HepG2 (cell line): ENCODE results near the gene PSD4. TPM values are rescaled to one million over a fixed set of nuclear protein-coding genes. Genes with fewer than 3 reads are reported as not detected.

Experiments used
- ATRX ChIP-seq: sonication (generic); formaldehyde crosslinking; IDR thresholded peaks from 2 replicates; pipeline ENCODE4 v1.4.0; 2020; ENCODE audit warnings: missing genetic modification reagents, borderline replicate concordance
- CEBPG ChIP-seq: IDR thresholded peaks from 2 replicates; pipeline ENCODE4 v1.6.1; 2016
- ETV5 ChIP-seq: IDR thresholded peaks from 2 replicates; pipeline ENCODE4 v1.6.1; 2018; ENCODE audit warnings: missing biosample characterization, missing genetic modification reagents, inconsistent platforms, borderline replicate concordance
- GZF1 ChIP-seq: sonication (generic); formaldehyde crosslinking; IDR thresholded peaks from 2 replicates; pipeline ENCODE4 v1.5.1; 2020; ENCODE audit warnings: mild to moderate bottlenecking, missing genetic modification reagents
- HNRNPL ChIP-seq: fragments of 200-400 bp; formaldehyde crosslinking; IDR thresholded peaks from 2 replicates; pipeline ENCODE4 v1.6.1; 2017; ENCODE audit warnings: mild to moderate bottlenecking, low read depth, low read length
- ISL2 ChIP-seq: sonication (generic); formaldehyde crosslinking; IDR thresholded peaks from 2 replicates; pipeline ENCODE4 v1.5.0; 2020; ENCODE audit warnings: missing genetic modification reagents
- KAT8 ChIP-seq: IDR thresholded peaks from 2 replicates; pipeline ENCODE4 v1.6.1; 2016; ENCODE audit warnings: missing genetic modification reagents, missing compliant biosample characterization
- LCORL ChIP-seq, 2 experiments: fragments of 450-650 bp in 1 of 2; sonication (generic) in 1 of 2; formaldehyde crosslinking in 1 of 2; IDR thresholded peaks; 2 replicates each; pipeline versions ENCODE4 v1.5.0 to v1.6.1; 2017 to 2020; ENCODE audit warnings: antibody characterized with exemption in 1 of 2, missing genetic modification reagents in 1 of 2
- MXD4 ChIP-seq: IDR thresholded peaks from 2 replicates; pipeline ENCODE4 v1.6.1; 2016; ENCODE audit warnings: mild to moderate bottlenecking, missing biosample characterization, missing genetic modification reagents
- NR3C1 ChIP-seq: sonication (generic); formaldehyde crosslinking; IDR thresholded peaks from 2 replicates; pipeline ENCODE4 v1.4.0; 2020; ENCODE audit warnings: missing genetic modification reagents
- SAP130 ChIP-seq: IDR thresholded peaks from 2 replicates; pipeline ENCODE4 v1.6.1; 2016; ENCODE audit warnings: low read depth
- SIN3B ChIP-seq: fragments of 150-350 bp; IDR thresholded peaks from 2 replicates; pipeline ENCODE4 v1.6.1; 2014; ENCODE audit warnings: low read length
- SMARCE1 ChIP-seq: fragments of 450-650 bp; IDR thresholded peaks from 2 replicates; pipeline ENCODE4 v1.6.1; 2017; ENCODE audit warnings: borderline replicate concordance
- SRF ChIP-seq: IDR thresholded peaks from 2 replicates; pipeline ENCODE4 v1.6.1; 2011; ENCODE audit warnings: mild to moderate bottlenecking, low read depth, low read length, moderate library complexity
- TEAD3 ChIP-seq: optimal IDR thresholded peaks from 2 replicates; pipeline ENCODE3; 2016; ENCODE audit warnings: borderline replicate concordance
- YEATS2 ChIP-seq: sonication (generic); formaldehyde crosslinking; IDR thresholded peaks from 2 replicates; pipeline ENCODE4 v1.4.0; 2020; ENCODE audit warnings: missing genetic modification reagents, borderline replicate concordance
- ZMAT3 ChIP-seq: sonication (generic); formaldehyde crosslinking; conservative IDR thresholded peaks from 2 replicates; pipeline ENCODE4 v1.7.0; 2021; ENCODE audit warnings: missing genetic modification reagents
- ZNF17 ChIP-seq: sonication (generic); formaldehyde crosslinking; IDR thresholded peaks from 2 replicates; pipeline ENCODE4 v1.5.0; 2020; ENCODE audit warnings: mild to moderate bottlenecking, missing genetic modification reagents
- ZNF34 ChIP-seq: sonication (generic); formaldehyde crosslinking; IDR thresholded peaks from 2 replicates; pipeline ENCODE4 v1.4.0; 2020; ENCODE audit warnings: mild to moderate bottlenecking, missing genetic modification reagents, borderline replicate concordance
- ZNF788 ChIP-seq: sonication (generic); formaldehyde crosslinking; IDR thresholded peaks from 2 replicates; pipeline ENCODE4 v1.5.0; 2020; ENCODE audit warnings: mild to moderate bottlenecking, missing genetic modification reagents, borderline replicate concordance
- polyA plus RNA-seq, 8 experiments: library from polyadenylated mRNA; depleted of rRNA in 3 of 8; stranded (reverse) in 7 of 8; unstranded in 1 of 8; fragments of >200 nt; fragmentation: Illumina TruSeq in 4 of 8; extraction: Trizol in 4 of 8; gene quantifications; 2 replicates each; pipeline versions ENCODE4 v1.2.1 to v1.2.3, GENCODE V29; 2011 to 2016; ENCODE audit warnings: low read depth in 4 of 8, missing spikeins in 1 of 8, mixed read lengths in 1 of 8; ENCODE audit not compliant: insufficient read depth in 1 of 8
- total RNA-seq, 5 experiments: library from RNA; depleted of rRNA; stranded (reverse); fragments of >200 nt; fragmentation: Illumina TruSeq; extraction: Trizol; gene quantifications; 2 replicates each; pipeline ENCODE4 v1.2.3, GENCODE V29; 2016; ENCODE audit warnings: low read depth in 1 of 5
- TF ChIP-seq, protein P1 (sequence below): sonication (generic); formaldehyde crosslinking; IDR thresholded peaks from 2 replicates; pipeline ENCODE4 v1.5.0; 2020; ENCODE audit warnings: mild to moderate bottlenecking, missing genetic modification reagents
- TF ChIP-seq, protein P2 (sequence below): IDR thresholded peaks from 2 replicates; pipeline ENCODE4 v1.6.1; 2012; ENCODE audit warnings: inconsistent platforms
- TF ChIP-seq, protein P3 (sequence below): sonication (generic); formaldehyde crosslinking; IDR thresholded peaks from 2 replicates; pipeline ENCODE4 v1.4.0; 2020; ENCODE audit warnings: missing genetic modification reagents
- TF ChIP-seq, protein P4 (sequence below): sonication (generic); IDR thresholded peaks from 2 replicates; pipeline ENCODE4 v1.6.1; 2016; ENCODE audit warnings: low read depth, borderline replicate concordance

The PSD4 gene
- total and polyA plus RNA-seq, 2 of the 13 experiments (the other 11 are each of a cell fraction or from before 2014, with no cell fraction given) = 5.8 to 9.4 TPM

DNA sequence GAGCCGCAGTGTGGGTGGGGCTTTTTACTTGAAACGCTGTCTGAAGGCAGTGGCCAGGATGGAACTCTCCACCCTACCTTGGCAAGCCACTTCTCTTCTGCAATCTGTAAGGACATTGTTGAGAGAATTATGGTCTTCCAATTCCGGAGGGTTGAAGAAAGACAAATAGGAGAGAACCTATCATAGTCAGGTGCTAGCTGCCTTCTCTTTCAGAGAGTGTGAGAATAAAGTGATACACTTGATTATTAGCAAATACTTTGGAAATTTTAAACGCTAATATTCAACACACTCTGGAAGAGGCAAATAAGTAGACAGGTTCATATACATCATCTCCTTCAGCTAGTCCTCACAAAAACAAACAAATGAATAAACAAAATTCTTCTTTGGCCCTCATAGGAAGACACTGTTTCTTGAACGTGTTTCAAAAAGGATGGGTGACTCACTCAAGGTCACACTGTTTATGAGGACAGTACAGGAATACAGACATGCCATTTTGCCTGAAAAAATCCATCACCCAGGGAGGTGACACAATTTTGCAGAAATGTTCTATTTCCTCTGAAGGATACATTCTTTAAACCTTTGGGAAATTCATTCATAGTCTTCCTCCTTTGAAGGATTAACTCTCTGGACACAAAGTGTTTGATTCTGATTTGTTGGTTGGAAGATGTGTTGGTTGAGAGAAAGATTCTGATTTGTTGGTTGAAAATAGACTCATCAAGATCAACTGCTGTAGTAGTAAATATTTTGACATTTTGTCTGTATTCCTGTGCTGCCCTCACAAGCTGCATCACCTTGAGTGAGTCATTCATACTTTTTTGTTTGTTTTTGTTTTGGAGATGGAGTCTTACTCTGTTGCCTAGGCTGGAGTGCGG is 48.6 kb upstream of the PSD4 start (continued):
- no peak for TF ChIP-seq SIN3B
- no peak for TF ChIP-seq ZNF17 (CRISPR knock-in tag)
- TF ChIP-seq KAT8 (CRISPR knock-in tag) = 0 out of 2 replicates have a peak, but pooled peaks have one; percentile 39
- TF ChIP-seq, protein P1, sequence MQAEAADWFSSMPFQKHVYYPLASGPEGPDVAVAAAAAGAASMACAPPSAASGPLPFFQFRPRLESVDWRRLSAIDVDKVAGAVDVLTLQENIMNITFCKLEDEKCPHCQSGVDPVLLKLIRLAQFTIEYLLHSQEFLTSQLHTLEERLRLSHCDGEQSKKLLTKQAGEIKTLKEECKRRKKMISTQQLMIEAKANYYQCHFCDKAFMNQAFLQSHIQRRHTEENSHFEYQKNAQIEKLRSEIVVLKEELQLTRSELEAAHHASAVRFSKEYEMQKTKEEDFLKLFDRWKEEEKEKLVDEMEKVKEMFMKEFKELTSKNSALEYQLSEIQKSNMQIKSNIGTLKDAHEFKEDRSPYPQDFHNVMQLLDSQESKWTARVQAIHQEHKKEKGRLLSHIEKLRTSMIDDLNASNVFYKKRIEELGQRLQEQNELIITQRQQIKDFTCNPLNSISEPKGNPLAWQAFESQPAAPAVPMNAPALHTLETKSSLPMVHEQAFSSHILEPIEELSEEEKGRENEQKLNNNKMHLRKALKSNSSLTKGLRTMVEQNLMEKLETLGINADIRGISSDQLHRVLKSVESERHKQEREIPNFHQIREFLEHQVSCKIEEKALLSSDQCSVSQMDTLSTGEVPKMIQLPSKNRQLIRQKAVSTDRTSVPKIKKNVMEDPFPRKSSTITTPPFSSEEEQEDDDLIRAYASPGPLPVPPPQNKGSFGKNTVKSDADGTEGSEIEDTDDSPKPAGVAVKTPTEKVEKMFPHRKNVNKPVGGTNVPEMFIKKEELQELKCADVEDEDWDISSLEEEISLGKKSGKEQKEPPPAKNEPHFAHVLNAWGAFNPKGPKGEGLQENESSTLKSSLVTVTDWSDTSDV (CRISPR knock-in tag) = no peak
- TF ChIP-seq ZMAT3 (CRISPR knock-in tag) = 0 out of 2 replicates have a peak, but pooled peaks have one; percentile 42
- TF ChIP-seq MXD4 (CRISPR knock-in tag) = no peak
- TF ChIP-seq SRF = no peak
- TF ChIP-seq GZF1 = no peak
- TF ChIP-seq, protein P2, sequence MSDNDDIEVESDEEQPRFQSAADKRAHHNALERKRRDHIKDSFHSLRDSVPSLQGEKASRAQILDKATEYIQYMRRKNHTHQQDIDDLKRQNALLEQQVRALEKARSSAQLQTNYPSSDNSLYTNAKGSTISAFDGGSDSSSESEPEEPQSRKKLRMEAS = no peak; the same call in 1 of the 2 replicates
- no peak for TF ChIP-seq LCORL (IDR thresholded peaks at IDR 0.05)
- TF ChIP-seq LCORL (CRISPR knock-in tag; IDR thresholded peaks at IDR 0.05) = peak; percentile 57; the same call in 1 of the 2 replicates
- TF ChIP-seq, protein P3, sequence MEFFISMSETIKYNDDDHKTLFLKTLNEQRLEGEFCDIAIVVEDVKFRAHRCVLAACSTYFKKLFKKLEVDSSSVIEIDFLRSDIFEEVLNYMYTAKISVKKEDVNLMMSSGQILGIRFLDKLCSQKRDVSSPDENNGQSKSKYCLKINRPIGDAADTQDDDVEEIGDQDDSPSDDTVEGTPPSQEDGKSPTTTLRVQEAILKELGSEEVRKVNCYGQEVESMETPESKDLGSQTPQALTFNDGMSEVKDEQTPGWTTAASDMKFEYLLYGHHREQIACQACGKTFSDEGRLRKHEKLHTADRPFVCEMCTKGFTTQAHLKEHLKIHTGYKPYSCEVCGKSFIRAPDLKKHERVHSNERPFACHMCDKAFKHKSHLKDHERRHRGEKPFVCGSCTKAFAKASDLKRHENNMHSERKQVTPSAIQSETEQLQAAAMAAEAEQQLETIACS = no peak
- peak; percentile 62; the same call in 1 of the 2 replicates for TF ChIP-seq ETV5 (CRISPR knock-in tag)
- TF ChIP-seq, protein P4, sequence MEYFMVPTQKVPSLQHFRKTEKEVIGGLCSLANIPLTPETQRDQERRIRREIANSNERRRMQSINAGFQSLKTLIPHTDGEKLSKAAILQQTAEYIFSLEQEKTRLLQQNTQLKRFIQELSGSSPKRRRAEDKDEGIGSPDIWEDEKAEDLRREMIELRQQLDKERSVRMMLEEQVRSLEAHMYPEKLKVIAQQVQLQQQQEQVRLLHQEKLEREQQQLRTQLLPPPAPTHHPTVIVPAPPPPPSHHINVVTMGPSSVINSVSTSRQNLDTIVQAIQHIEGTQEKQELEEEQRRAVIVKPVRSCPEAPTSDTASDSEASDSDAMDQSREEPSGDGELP = no peak
- TF ChIP-seq ATRX (CRISPR knock-in tag) = no peak
- peak; percentile 60 for TF ChIP-seq SAP130
- TF ChIP-seq ZNF788 (CRISPR knock-in tag) = no peak
- TF ChIP-seq ISL2 (CRISPR knock-in tag) = no peak
- 0 out of 2 replicates have a peak, but pooled peaks have one; percentile 7 for TF ChIP-seq ZNF34 (CRISPR knock-in tag)
- no peak for TF ChIP-seq NR3C1 (CRISPR knock-in tag)
- peak; percentile 12 for TF ChIP-seq TEAD3
- no peak for TF ChIP-seq SMARCE1
- no peak for TF ChIP-seq HNRNPL
- TF ChIP-seq YEATS2 (CRISPR knock-in tag) = no peak
- TF ChIP-seq CEBPG (CRISPR knock-in tag) = 0 out of 2 replicates have a peak, but pooled peaks have one; percentile 24
